HepG2 (cell line): ENCODE measurements around the gene DNAJC8. TPM values are rescaled to one million over a fixed set of nuclear protein-coding genes. Genes with fewer than 3 reads are reported as not detected.
A peak's percentile ranks its signal among the peaks of the same experiment; 100 is the strongest.

Source experiments
- ATF3 ChIP-seq: sonication (generic); formaldehyde crosslinking; IDR thresholded peaks from 2 replicates; pipeline ENCODE4 v1.4.0; 2020; ENCODE audit warnings: missing genetic modification reagents
- CEBPB ChIP-seq: IDR thresholded peaks from 2 replicates; pipeline ENCODE4 v1.6.1; 2011; ENCODE audit warnings: low read depth, low read length, improper control_type of control experiment, borderline replicate concordance
- DRAP1 ChIP-seq: IDR thresholded peaks from 2 replicates; pipeline ENCODE4 v1.6.1; 2016; ENCODE audit warnings: missing genetic modification reagents, missing compliant biosample characterization
- GABPB1 ChIP-seq: IDR thresholded peaks from 2 replicates; pipeline ENCODE4 v1.6.1; 2016; ENCODE audit warnings: mild to moderate bottlenecking, missing genetic modification reagents, moderate library complexity, missing compliant biosample characterization
- KLF6 ChIP-seq: IDR thresholded peaks from 2 replicates; pipeline ENCODE4 v1.8.0; 2016; ENCODE audit warnings: missing biosample characterization, missing genetic modification reagents
- MATR3 ChIP-seq: sonication (generic); formaldehyde crosslinking; IDR thresholded peaks from 2 replicates; pipeline ENCODE4 v1.4.0; 2020; ENCODE audit warnings: missing genetic modification reagents
- MAZ ChIP-seq, 2 experiments: sonication (generic) in 1 of 2; formaldehyde crosslinking in 1 of 2; IDR thresholded peaks; 2 replicates each; pipeline versions ENCODE4 v1.5.0 to v1.6.1; 2012 to 2020; ENCODE audit warnings: low read depth in 2 of 2, mild to moderate bottlenecking in 2 of 2, borderline replicate concordance in 1 of 2, improper control_type of control experiment in 1 of 2, low read length in 1 of 2, missing genetic modification reagents in 1 of 2, moderate library complexity in 1 of 2
- MED1 ChIP-seq: sonication (generic); formaldehyde crosslinking; IDR thresholded peaks from 2 replicates; pipeline ENCODE4 v1.4.0; 2020; ENCODE audit warnings: missing genetic modification reagents
- NFE2 ChIP-seq: sonication (generic); formaldehyde crosslinking; IDR thresholded peaks from 2 replicates; pipeline ENCODE4 v1.4.0; 2020; ENCODE audit warnings: missing genetic modification reagents
- RXRA ChIP-seq: sonication (generic); formaldehyde crosslinking; IDR thresholded peaks from 2 replicates; pipeline ENCODE4 v1.5.1; 2020; ENCODE audit warnings: missing genetic modification reagents
- SALL1 ChIP-seq: sonication (generic); formaldehyde crosslinking; IDR thresholded peaks from 2 replicates; pipeline ENCODE4 v1.8.0; 2022; ENCODE audit warnings: mild to moderate bottlenecking, missing genetic modification reagents
- TEF ChIP-seq: sonication (generic); formaldehyde crosslinking; IDR thresholded peaks from 2 replicates; pipeline ENCODE4 v1.5.0; 2020; ENCODE audit warnings: missing genetic modification reagents
- THAP11 ChIP-seq: IDR thresholded peaks from 2 replicates; pipeline ENCODE4 v1.6.1; 2016; ENCODE audit warnings: missing biosample characterization, missing genetic modification reagents
- THYN1 ChIP-seq: sonication (generic); formaldehyde crosslinking; IDR thresholded peaks from 2 replicates; pipeline ENCODE4 v1.8.1; 2023; ENCODE audit warnings: low read depth, mild to moderate bottlenecking, moderate library complexity, missing genetic modification reagents, borderline replicate concordance
- ZC3H13 ChIP-seq: sonication (generic); formaldehyde crosslinking; IDR thresholded peaks from 2 replicates; pipeline ENCODE4 v1.8.1; 2023; ENCODE audit warnings: mild to moderate bottlenecking, missing genetic modification reagents, moderate library complexity
- ZFP36 ChIP-seq: fragments of 150-350 bp; IDR thresholded peaks from 2 replicates; pipeline ENCODE4 v1.6.1; 2018; ENCODE audit warnings: borderline replicate concordance, low read length, low read depth; ENCODE audit not compliant: partially characterized antibody
- ZNF12 ChIP-seq: sonication (generic); formaldehyde crosslinking; IDR thresholded peaks from 2 replicates; pipeline ENCODE4 v1.5.0; 2020; ENCODE audit warnings: missing genetic modification reagents
- ZNF3 ChIP-seq: IDR thresholded peaks from 2 replicates; pipeline ENCODE4 v1.7.0; 2017; ENCODE audit warnings: inconsistent platforms
- polyA plus RNA-seq, 8 experiments: library from polyadenylated mRNA; depleted of rRNA in 3 of 8; stranded (reverse) in 7 of 8; unstranded in 1 of 8; fragments of >200 nt; fragmentation: Illumina TruSeq in 4 of 8; extraction: Trizol in 4 of 8; gene quantifications; 2 replicates each; pipeline versions ENCODE4 v1.2.1 to v1.2.3, GENCODE V29; 2011 to 2016; ENCODE audit warnings: low read depth in 4 of 8, missing spikeins in 1 of 8, mixed read lengths in 1 of 8; ENCODE audit not compliant: insufficient read depth in 1 of 8
- total RNA-seq, 5 experiments: library from RNA; depleted of rRNA; stranded (reverse); fragments of >200 nt; fragmentation: Illumina TruSeq; extraction: Trizol; gene quantifications; 2 replicates each; pipeline ENCODE4 v1.2.3, GENCODE V29; 2016; ENCODE audit warnings: low read depth in 1 of 5
- TF ChIP-seq, protein P1 (sequence below): sonication (generic); formaldehyde crosslinking; IDR thresholded peaks from 2 replicates; pipeline ENCODE4 v1.5.0; 2020; ENCODE audit warnings: mild to moderate bottlenecking, missing genetic modification reagents
- TF ChIP-seq, protein P2 (sequence below): sonication (generic); formaldehyde crosslinking; conservative IDR thresholded peaks from 2 replicates; pipeline ENCODE4 v1.5.0; 2020; ENCODE audit warnings: missing genetic modification reagents
- TF ChIP-seq, protein P3 (sequence below): sonication (generic); formaldehyde crosslinking; IDR thresholded peaks from 2 replicates; pipeline ENCODE4 v1.4.0; 2020; ENCODE audit warnings: missing genetic modification reagents

The DNAJC8 gene
- total and polyA plus RNA-seq, 2 of the 13 experiments (the other 11 are each of a cell fraction or from before 2014, with no cell fraction given) = 54.5 to 126 TPM

DNA sequence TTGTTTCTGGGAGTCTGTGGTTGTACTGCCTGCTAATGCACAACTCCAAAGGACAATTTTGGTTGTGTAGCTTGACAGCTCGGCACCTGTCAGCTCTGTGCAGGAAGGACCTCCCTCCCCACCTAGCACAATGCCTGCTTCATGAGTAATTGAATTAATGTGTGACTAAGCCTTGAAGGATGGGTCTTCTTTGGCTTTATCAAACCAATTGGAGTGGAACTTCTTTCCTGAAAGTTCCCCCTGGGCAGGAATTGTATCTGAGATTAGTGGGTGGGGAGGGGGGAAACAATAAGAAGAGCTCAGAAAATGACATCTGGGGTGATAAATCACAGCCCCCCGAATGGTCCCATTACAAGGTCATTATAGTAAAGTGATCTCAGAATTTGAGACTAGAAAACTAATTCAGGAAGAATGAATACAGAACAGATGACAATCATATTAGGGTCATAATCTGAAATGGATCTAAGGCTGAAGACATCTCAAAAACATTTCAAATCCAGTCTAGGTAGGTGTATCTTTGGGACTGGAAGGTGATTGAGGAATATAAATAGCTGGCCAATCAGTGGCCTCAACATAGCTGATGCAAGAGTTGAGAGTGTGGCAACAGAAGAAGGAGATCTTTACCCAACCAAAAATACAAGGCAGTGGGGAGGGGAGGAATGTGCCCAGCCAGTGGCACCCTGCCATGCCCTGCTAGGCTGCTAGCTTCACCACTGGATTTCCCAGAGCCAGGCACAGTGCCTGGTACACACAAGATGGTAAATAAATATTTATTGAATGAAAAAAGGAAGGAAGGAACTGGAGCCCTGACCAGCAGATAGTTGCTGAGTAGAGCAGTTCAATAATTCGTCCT lies 16.4 kb upstream of the DNAJC8 start (continued):
- TF ChIP-seq, protein P1, sequence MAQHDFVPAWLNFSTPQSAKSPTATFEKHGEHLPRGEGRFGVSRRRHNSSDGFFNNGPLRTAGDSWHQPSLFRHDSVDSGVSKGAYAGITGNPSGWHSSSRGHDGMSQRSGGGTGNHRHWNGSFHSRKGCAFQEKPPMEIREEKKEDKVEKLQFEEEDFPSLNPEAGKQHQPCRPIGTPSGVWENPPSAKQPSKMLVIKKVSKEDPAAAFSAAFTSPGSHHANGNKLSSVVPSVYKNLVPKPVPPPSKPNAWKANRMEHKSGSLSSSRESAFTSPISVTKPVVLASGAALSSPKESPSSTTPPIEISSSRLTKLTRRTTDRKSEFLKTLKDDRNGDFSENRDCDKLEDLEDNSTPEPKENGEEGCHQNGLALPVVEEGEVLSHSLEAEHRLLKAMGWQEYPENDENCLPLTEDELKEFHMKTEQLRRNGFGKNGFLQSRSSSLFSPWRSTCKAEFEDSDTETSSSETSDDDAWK (CRISPR knock-in tag) = no peak
- no peak for TF ChIP-seq RXRA (CRISPR knock-in tag)
- no peak for TF ChIP-seq THYN1 (CRISPR knock-in tag)
- no peak for TF ChIP-seq ZC3H13 (CRISPR knock-in tag)
- TF ChIP-seq ZNF12 (CRISPR knock-in tag) = 0 out of 2 replicates have a peak, but pooled peaks have one; percentile 27
- 0 out of 2 replicates have a peak, but pooled peaks have one; percentile 12 for TF ChIP-seq GABPB1 (CRISPR knock-in tag)
- peak; percentile 65; the same call in 1 of the 2 replicates for TF ChIP-seq THAP11
- no peak for TF ChIP-seq DRAP1 (CRISPR knock-in tag)
- TF ChIP-seq, protein P2, sequence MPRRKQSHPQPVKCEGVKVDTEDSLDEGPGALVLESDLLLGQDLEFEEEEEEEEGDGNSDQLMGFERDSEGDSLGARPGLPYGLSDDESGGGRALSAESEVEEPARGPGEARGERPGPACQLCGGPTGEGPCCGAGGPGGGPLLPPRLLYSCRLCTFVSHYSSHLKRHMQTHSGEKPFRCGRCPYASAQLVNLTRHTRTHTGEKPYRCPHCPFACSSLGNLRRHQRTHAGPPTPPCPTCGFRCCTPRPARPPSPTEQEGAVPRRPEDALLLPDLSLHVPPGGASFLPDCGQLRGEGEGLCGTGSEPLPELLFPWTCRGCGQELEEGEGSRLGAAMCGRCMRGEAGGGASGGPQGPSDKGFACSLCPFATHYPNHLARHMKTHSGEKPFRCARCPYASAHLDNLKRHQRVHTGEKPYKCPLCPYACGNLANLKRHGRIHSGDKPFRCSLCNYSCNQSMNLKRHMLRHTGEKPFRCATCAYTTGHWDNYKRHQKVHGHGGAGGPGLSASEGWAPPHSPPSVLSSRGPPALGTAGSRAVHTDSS (CRISPR knock-in tag) = no peak
- TF ChIP-seq MED1 (CRISPR knock-in tag) = 0 out of 2 replicates have a peak, but pooled peaks have one; percentile 16
- no peak for TF ChIP-seq ZFP36
- TF ChIP-seq NFE2 (CRISPR knock-in tag) = no peak
- peak; percentile 88 for TF ChIP-seq ZNF3 (CRISPR knock-in tag)
- peak; percentile 41; the same call in 1 of the 2 replicates for TF ChIP-seq SALL1 (CRISPR knock-in tag)
- TF ChIP-seq ATF3 (CRISPR knock-in tag) = 0 out of 2 replicates have a peak, but pooled peaks have one; percentile 22
- no peak for TF ChIP-seq TEF (CRISPR knock-in tag)
- 0 out of 2 replicates have a peak, but pooled peaks have one; percentile 24 for TF ChIP-seq KLF6 (CRISPR knock-in tag)
- peak; percentile 91 for TF ChIP-seq CEBPB
- TF ChIP-seq MATR3 (CRISPR knock-in tag) = no peak
- no peak for TF ChIP-seq MAZ (IDR thresholded peaks at IDR 0.05; ENCODE audit: borderline replicate concordance, low read depth, low read length)
- no peak for TF ChIP-seq MAZ (CRISPR knock-in tag; IDR thresholded peaks at IDR 0.05; ENCODE audit: low read depth)
- TF ChIP-seq, protein P3, sequence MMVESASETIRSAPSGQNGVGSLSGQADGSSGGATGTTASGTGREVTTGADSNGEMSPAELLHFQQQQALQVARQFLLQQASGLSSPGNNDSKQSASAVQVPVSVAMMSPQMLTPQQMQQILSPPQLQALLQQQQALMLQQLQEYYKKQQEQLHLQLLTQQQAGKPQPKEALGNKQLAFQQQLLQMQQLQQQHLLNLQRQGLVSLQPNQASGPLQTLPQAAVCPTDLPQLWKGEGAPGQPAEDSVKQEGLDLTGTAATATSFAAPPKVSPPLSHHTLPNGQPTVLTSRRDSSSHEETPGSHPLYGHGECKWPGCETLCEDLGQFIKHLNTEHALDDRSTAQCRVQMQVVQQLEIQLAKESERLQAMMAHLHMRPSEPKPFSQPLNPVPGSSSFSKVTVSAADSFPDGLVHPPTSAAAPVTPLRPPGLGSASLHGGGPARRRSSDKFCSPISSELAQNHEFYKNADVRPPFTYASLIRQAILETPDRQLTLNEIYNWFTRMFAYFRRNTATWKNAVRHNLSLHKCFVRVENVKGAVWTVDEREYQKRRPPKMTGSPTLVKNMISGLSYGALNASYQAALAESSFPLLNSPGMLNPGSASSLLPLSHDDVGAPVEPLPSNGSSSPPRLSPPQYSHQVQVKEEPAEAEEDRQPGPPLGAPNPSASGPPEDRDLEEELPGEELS (CRISPR knock-in tag) = no peak
